Fibroblast of pulmonary artery (primary cell): ENCODE measurements around the gene RPF1.

Experiments
- DNase-seq: peaks from one replicate; pipeline ENCODE4 v3.0.0-alpha.2; 2010; ENCODE audit warnings: low read depth
- H3K4me3 ChIP-seq: replicated peaks from 2 replicates; pipeline ENCODE4 v1.5.1; 2011; ENCODE audit warnings: low read depth, mild to moderate bottlenecking, control low read depth, low read length, moderate library complexity
- TF ChIP-seq, protein P1 (sequence below): IDR thresholded peaks from 2 replicates; pipeline ENCODE4 v1.5.1; 2011; ENCODE audit warnings: mild to moderate bottlenecking, control low read depth, low read length, inconsistent platforms; ENCODE audit errors: missing control alignments

Gene RPF1

DNA sequence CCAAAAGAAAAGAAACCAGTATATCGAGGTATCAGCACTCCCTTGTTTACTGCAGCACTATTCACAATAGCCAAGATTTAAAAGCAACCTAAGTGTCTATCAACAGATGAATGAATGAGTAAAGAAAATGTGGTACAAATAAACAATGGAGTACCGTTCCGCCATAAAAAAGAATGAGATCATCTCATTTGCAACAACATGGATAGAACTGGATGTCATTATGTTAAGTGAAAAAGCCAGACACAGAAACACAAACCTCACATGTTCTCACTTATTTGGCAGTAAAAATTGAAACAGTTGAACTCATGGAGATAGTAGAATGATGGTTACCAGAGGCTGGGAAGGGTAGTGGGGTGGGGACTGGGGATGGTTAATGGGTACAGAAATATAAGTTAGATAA, 31.6 kb downstream of the RPF1 start:
- DNase-seq, result no peak
- H3K4me3 ChIP-seq, result no peak overlapping the region
- TF ChIP-seq, protein P1, sequence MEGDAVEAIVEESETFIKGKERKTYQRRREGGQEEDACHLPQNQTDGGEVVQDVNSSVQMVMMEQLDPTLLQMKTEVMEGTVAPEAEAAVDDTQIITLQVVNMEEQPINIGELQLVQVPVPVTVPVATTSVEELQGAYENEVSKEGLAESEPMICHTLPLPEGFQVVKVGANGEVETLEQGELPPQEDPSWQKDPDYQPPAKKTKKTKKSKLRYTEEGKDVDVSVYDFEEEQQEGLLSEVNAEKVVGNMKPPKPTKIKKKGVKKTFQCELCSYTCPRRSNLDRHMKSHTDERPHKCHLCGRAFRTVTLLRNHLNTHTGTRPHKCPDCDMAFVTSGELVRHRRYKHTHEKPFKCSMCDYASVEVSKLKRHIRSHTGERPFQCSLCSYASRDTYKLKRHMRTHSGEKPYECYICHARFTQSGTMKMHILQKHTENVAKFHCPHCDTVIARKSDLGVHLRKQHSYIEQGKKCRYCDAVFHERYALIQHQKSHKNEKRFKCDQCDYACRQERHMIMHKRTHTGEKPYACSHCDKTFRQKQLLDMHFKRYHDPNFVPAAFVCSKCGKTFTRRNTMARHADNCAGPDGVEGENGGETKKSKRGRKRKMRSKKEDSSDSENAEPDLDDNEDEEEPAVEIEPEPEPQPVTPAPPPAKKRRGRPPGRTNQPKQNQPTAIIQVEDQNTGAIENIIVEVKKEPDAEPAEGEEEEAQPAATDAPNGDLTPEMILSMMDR, result no peak

GRCh38 chr1:84524590-84524989, 45.5 kb downstream of the RPF1 start:
- no peak overlapping the region for H3K4me3 ChIP-seq
- TF ChIP-seq, protein P1, result no peak
- DNase-seq, result no peak

- TF ChIP-seq, protein P1, result no peak
- no peak for DNase-seq
- H3K4me3 ChIP-seq, result no peak overlapping the region
Observed at GRCh38 chr1:84525779-84526178, 46.7 kb downstream of the RPF1 start.

GRCh38 chr1:84538599-84538998, 59.5 kb downstream of the RPF1 start:
- no peak for DNase-seq
- TF ChIP-seq, protein P1, result no peak
- H3K4me3 ChIP-seq, result no peak overlapping the region

DNA sequence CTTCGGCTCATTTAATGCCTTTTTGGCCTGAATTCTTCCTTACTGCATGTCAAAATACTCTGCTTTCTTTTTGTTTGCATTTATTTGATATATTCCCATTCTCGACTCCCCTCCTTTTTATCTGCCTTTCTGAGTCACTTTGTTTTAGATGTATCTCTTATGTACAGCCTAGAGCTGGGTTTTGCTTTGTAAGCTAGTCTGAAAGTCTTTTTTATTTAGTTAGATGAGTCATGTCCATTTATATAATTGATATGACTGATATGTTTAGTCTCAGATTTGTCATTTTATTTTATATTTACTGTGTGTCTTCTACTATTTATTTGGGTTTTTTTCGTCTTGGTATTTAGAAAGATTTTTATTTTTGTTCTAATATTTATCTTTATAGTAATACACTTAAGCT, 60.9 kb downstream of the RPF1 start:
- TF ChIP-seq, protein P1, result no peak
- H3K4me3 ChIP-seq, result no peak overlapping the region
- DNase-seq, result peak; percentile 13

DNA sequence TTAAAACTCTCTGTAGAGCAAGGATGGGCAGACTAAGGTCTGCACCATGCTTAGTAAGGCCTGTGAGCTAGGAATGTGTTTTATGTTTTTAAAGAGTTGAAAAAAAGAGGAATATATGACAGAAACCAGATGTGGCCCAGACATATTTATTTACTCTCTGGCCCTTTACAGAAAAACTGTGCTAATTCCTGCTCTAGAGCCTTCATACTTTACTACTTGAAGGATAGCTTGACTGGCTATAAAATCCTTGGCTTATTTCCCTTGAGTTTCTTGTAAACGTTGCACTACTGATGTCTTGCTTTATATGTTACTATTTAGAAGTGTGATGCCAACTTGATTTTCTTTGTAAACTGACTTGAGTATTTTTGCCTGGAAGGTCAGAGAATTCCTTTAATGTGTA, 61.7 kb downstream of the RPF1 start:
- no peak overlapping the region for H3K4me3 ChIP-seq
- TF ChIP-seq, protein P1, result no peak

GRCh38 chr1:84541679-84542078, 62.6 kb downstream of the RPF1 start:
- DNase-seq, result peak; percentile 13
- TF ChIP-seq, protein P1, result peak; percentile 24
- no peak overlapping the region for H3K4me3 ChIP-seq

More for the DNA sequence above, 61.7 kb downstream of the RPF1 start:
- no peak for DNase-seq
